H9 (cell line): ENCODE results near the gene ZMIZ1. TPM values are rescaled to one million over a fixed set of nuclear protein-coding genes. Genes with fewer than 3 reads are reported as not detected.

ENCODE experiments used
- DNase-seq: peaks from one replicate; pipeline ENCODE4 v3.0.0-alpha.2; 2017
- H2AFZ ChIP-seq: one replicate; pipeline ENCODE4 v1.6.1; 2013; ENCODE audit warnings: mild to moderate bottlenecking, low read length, control low read depth, moderate library complexity
- H2AK5ac ChIP-seq: 2 replicates; pipeline ENCODE4 v1.6.1; 2013; ENCODE audit warnings: low read length, control low read depth, mixed read lengths; ENCODE audit not compliant: insufficient read length
- H2BK120ac ChIP-seq: one replicate; pipeline ENCODE4 v1.6.1; 2013; ENCODE audit warnings: low read depth, mild to moderate bottlenecking, low read length, control low read depth, inconsistent platforms; ENCODE audit not compliant: poor library complexity, severe bottlenecking
- H2BK12ac ChIP-seq: 2 replicates; pipeline ENCODE4 v1.6.1; 2013; ENCODE audit warnings: low read length, control low read depth, mixed read lengths, low read depth; ENCODE audit not compliant: insufficient read length
- H2BK15ac ChIP-seq: 2 replicates; pipeline ENCODE4 v1.6.1; 2013; ENCODE audit warnings: low read depth, low read length, control low read depth
- H2BK20ac ChIP-seq: one replicate; pipeline ENCODE4 v1.6.1; 2013; ENCODE audit warnings: low read depth, mild to moderate bottlenecking, low read length, control low read depth, inconsistent platforms; ENCODE audit not compliant: poor library complexity, severe bottlenecking
- H2BK5ac ChIP-seq: 2 replicates; pipeline ENCODE4 v1.6.1; 2013; ENCODE audit warnings: low read length, control low read depth, mixed read lengths; ENCODE audit not compliant: insufficient read length
- H3K14ac ChIP-seq: 2 replicates; pipeline ENCODE4 v1.6.1; 2013; ENCODE audit warnings: low read length, control low read depth; ENCODE audit not compliant: insufficient read depth
- H3K18ac ChIP-seq: 2 replicates; pipeline ENCODE4 v1.6.1; 2013; ENCODE audit warnings: low read depth, mild to moderate bottlenecking, mixed read lengths, low read length, control low read depth; ENCODE audit not compliant: insufficient read length
- H3K23ac ChIP-seq: 2 replicates; pipeline ENCODE4 v1.6.1; 2013; ENCODE audit warnings: low read length, control low read depth, mixed read lengths, low read depth; ENCODE audit not compliant: insufficient read length
- H3K23me2 ChIP-seq: 2 replicates; pipeline ENCODE4 v1.6.1; 2013; ENCODE audit warnings: low read depth, mild to moderate bottlenecking, mixed read lengths, low read length, control low read depth; ENCODE audit not compliant: insufficient read length, poor library complexity, severe bottlenecking
- H3K27ac ChIP-seq: 2 replicates; pipeline ENCODE4 v1.5.1; 2013; ENCODE audit warnings: low read length, control low read depth, mixed read lengths, low read depth; ENCODE audit not compliant: insufficient read length
- H3K27me3 ChIP-seq: 2 replicates; pipeline ENCODE4 v1.6.1; 2013; ENCODE audit warnings: low read length, control low read depth, inconsistent platforms; ENCODE audit not compliant: insufficient read depth
- H3K4ac ChIP-seq: 2 replicates; pipeline ENCODE4 v1.6.1; 2013; ENCODE audit warnings: low read depth, mild to moderate bottlenecking, control low read depth, inconsistent platforms, low read length, moderate library complexity
- H3K4me1 ChIP-seq: 2 replicates; pipeline ENCODE4 v1.6.1; 2013; ENCODE audit warnings: low read length, control low read depth, inconsistent platforms; ENCODE audit not compliant: insufficient read depth
- H3K4me2 ChIP-seq: 2 replicates; pipeline ENCODE4 v1.6.1; 2013; ENCODE audit warnings: low read length, control low read depth, mixed read lengths; ENCODE audit not compliant: insufficient read length, insufficient read depth
- H3K56ac ChIP-seq: 2 replicates; pipeline ENCODE4 v1.6.1; 2013; ENCODE audit warnings: low read depth, mild to moderate bottlenecking, mixed read lengths, low read length, control low read depth; ENCODE audit not compliant: insufficient read length
- H3K79me1 ChIP-seq: 2 replicates; pipeline ENCODE4 v1.6.1; 2013; ENCODE audit warnings: low read depth, mild to moderate bottlenecking, moderate library complexity, low read length, control low read depth, inconsistent platforms; ENCODE audit not compliant: insufficient read depth, poor library complexity, severe bottlenecking
- H3K79me2 ChIP-seq: 2 replicates; pipeline ENCODE4 v1.6.1; 2013; ENCODE audit warnings: low read length, control low read depth, inconsistent platforms; ENCODE audit not compliant: insufficient read depth
- H3K9ac ChIP-seq: 2 replicates; pipeline ENCODE4 v1.6.1; 2013; ENCODE audit warnings: low read length, control low read depth, mixed read lengths; ENCODE audit not compliant: insufficient read length; ENCODE audit errors: extremely low read depth
- H3K9me3 ChIP-seq: one replicate; pipeline ENCODE4 v1.6.1; 2013; ENCODE audit warnings: low read depth, low read length, inconsistent platforms; ENCODE audit not compliant: control insufficient read depth
- H3T11ph ChIP-seq: one replicate; pipeline ENCODE4 v1.6.1; 2013; ENCODE audit warnings: mild to moderate bottlenecking, low read length, control low read depth, inconsistent platforms
- H4K20me1 ChIP-seq: one replicate; pipeline ENCODE4 v1.6.1; 2013; ENCODE audit not compliant: control insufficient read depth, insufficient read length, insufficient read depth
- H4K5ac ChIP-seq: 2 replicates; pipeline ENCODE4 v1.6.1; 2013; ENCODE audit warnings: low read depth, mild to moderate bottlenecking, mixed read lengths, low read length, control low read depth; ENCODE audit not compliant: insufficient read length
- H4K8ac ChIP-seq: replicated peaks from 2 replicates; pipeline ENCODE4 v1.6.1; 2013; ENCODE audit warnings: low read length, control low read depth, mixed read lengths, low read depth; ENCODE audit not compliant: insufficient read length
- H4K91ac ChIP-seq: 2 replicates; pipeline ENCODE4 v1.6.1; 2013; ENCODE audit warnings: low read depth, mild to moderate bottlenecking, moderate library complexity, mixed read lengths, low read length, control low read depth; ENCODE audit not compliant: insufficient read length
- H3K27ac Mint-ChIP-seq, 3 experiments: 2 replicates in 2 of 3; 3 replicates in 1 of 3; pipeline ENCODE4 v1.8.0; 2020 to 2021; ENCODE audit warnings: mixed read lengths in 3 of 3, mild to moderate bottlenecking in 1 of 3, moderate library complexity in 1 of 3
- H3K27me3 Mint-ChIP-seq: 2 replicates; pipeline ENCODE4 v1.8.0; 2021; ENCODE audit warnings: low read depth, mild to moderate bottlenecking, moderate library complexity, mixed read lengths
- H3K36me3 Mint-ChIP-seq, 3 experiments: 2 replicates in 2 of 3; 3 replicates in 1 of 3; pipeline ENCODE4 v1.8.0; 2020 to 2021; ENCODE audit warnings: low read depth in 3 of 3, mixed read lengths in 3 of 3; ENCODE audit not compliant: insufficient read depth in 1 of 3
- H3K4me1 Mint-ChIP-seq, 2 experiments: 2 replicates each; pipeline ENCODE4 v1.8.0; 2020; ENCODE audit warnings: mixed read lengths in 2 of 2
- H3K4me3 Mint-ChIP-seq, 2 experiments: 2 replicates in 1 of 2; 3 replicates in 1 of 2; pipeline ENCODE4 v1.8.0; 2020 to 2021; ENCODE audit warnings: mild to moderate bottlenecking in 2 of 2, mixed read lengths in 2 of 2, moderate library complexity in 1 of 2
- H3K9me3 Mint-ChIP-seq, 2 experiments: 2 replicates in 1 of 2; 3 replicates in 1 of 2; pipeline ENCODE4 v1.8.0; 2020; ENCODE audit warnings: mild to moderate bottlenecking in 2 of 2, mixed read lengths in 2 of 2, moderate library complexity in 1 of 2
- CTCF ChIP-seq: fragments of 200-600 bp; sonication (generic); conservative IDR thresholded peaks from 3 replicates; pipeline ENCODE4 v1.8.0; 2021; ENCODE audit warnings: antibody characterized with exemption, mild to moderate bottlenecking
- whole genome bisulfite sequencing: extraction: QIAGEN DNeasy Blood & Tissue Kit; methylation state at CpG from one replicate; pipeline ENCODE4 v1.1.7; 2013; ENCODE audit warnings: missing lambda C conversion rate, low lambda C conversion rate, mixed read lengths; ENCODE audit not compliant: insufficient read length; ENCODE audit errors: extremely low coverage; 5-methylcytosine and 5-hydroxymethylcytosine counted together
- total RNA-seq: library from RNA; stranded (reverse); gene quantifications from 2 replicates; pipeline ENCODE4 v1.2.1, GENCODE V29; 2021

ZMIZ1 gene
- total RNA-seq, 1 experiment from 2014 or later: 36.9 TPM

GRCh38 chr10:79221110-79222051 is 152.6 kb downstream of the ZMIZ1 start:
- Histone ChIP-seq H2BK120ac (no peak overlapping the region), H3K27ac (no peak overlapping the region), H4K8ac (no peak overlapping the region), H3K23me2 (no peaks in the 10 kb centered on the region), H3K18ac (peak overlapping the region; percentile 67), H2BK5ac (no peak overlapping the region), H3K56ac (no peak overlapping the region), H3T11ph (no peak overlapping the region), H4K91ac (no peak overlapping the region), H2AK5ac (no peak overlapping the region), H3K4ac (no peak overlapping the region), H2BK20ac (no peak overlapping the region), H2AFZ (no peak overlapping the region), H4K20me1 (peaks cover 2% of the 10 kb centered on the region), H2BK12ac (no peak overlapping the region), H3K4me1 (peaks cover 14% of the 10 kb centered on the region; the same call in 1 of the 2 replicates), H3K9me3 (no peaks in the 10 kb centered on the region), H4K5ac (peak overlapping the region; percentile 56), H2BK15ac (no peak overlapping the region), H3K23ac (no peak overlapping the region), H3K79me1 (no peaks in the 10 kb centered on the region), H3K27me3 (no peaks in the 10 kb centered on the region), H3K14ac (0 out of 2 replicates have a peak overlapping the region, but pooled peaks have one; percentile 52), H3K79me2 (no peaks in the 10 kb centered on the region), H3K4me2 (no peak overlapping the region), H3K9ac (no peak overlapping the region)
- DNase-seq: peak; percentile 65
- no peaks in the 10 kb centered on the region; the same call in 1 of the 2 replicates for H3K27me3 Mint-ChIP-seq
- H3K4me3 Mint-ChIP-seq: peak overlapping the region in 1 of 2 experiments; percentile 45; a peak in 1 of 5 replicates
- peaks cover 9 to 22% (median 18%) of the 10 kb centered on the region in 3 experiments; a peak in 6 of 7 replicates for H3K36me3 Mint-ChIP-seq
- peaks cover 35 to 50% of the 10 kb centered on the region in 2 experiments for H3K4me1 Mint-ChIP-seq
- H3K9me3 Mint-ChIP-seq: no peaks in the 10 kb centered on the region; a peak in 1 of 5 replicates
- WGBS: no CpG with 5 or more reads among the region's 38 CpGs
- TF ChIP-seq CTCF: no peak
- peak overlapping the region in 1 of 3 experiments; percentile 76; a peak in 3 of 7 replicates for H3K27ac Mint-ChIP-seq
